PFSK-1 (cell line): ENCODE data around the gene DMWD.
A peak's percentile ranks its signal among the peaks of the same experiment; 100 is the strongest.

Experiments
- FOXP2 ChIP-seq: optimal IDR thresholded peaks from 2 replicates; pipeline ENCODE3; 2011; ENCODE audit warnings: borderline replicate concordance, control low read depth, inconsistent platforms; ENCODE audit not compliant: insufficient read depth; ENCODE audit errors: extremely low read length, extremely low read depth
- POLR2AphosphoS5 ChIP-seq: IDR thresholded peaks from 2 replicates; pipeline ENCODE4 v1.6.1; 2012; ENCODE audit warnings: low read depth, mild to moderate bottlenecking, control low read depth, low read length, moderate library complexity
- REST ChIP-seq, 2 experiments: IDR thresholded peaks; 2 replicates each; pipeline versions ENCODE4 v1.6.1 to v1.8.0; 2011 to 2012; ENCODE audit warnings: low read depth in 2 of 2, low read length in 2 of 2, control low read depth in 1 of 2, inconsistent platforms in 1 of 2, mild to moderate bottlenecking in 1 of 2, moderate library complexity in 1 of 2; ENCODE audit not compliant: insufficient read depth in 1 of 2
- SIN3A ChIP-seq: IDR thresholded peaks from 2 replicates; pipeline ENCODE4 v1.6.1; 2012; ENCODE audit warnings: mild to moderate bottlenecking, low read length, moderate library complexity, borderline replicate concordance; ENCODE audit not compliant: insufficient read depth
- TAF1 ChIP-seq: IDR thresholded peaks from 2 replicates; pipeline ENCODE4 v1.6.1; 2012; ENCODE audit warnings: low read length, control low read depth, borderline replicate concordance; ENCODE audit not compliant: insufficient read depth

The DMWD gene

GRCh38 chr19:45817010-45817724, 24.5 kb upstream of the DMWD start:
- TF ChIP-seq REST (IDR thresholded peaks at IDR 0.05; ENCODE audit: insufficient read depth in 1 of 2, low read depth in 2 of 2, low read length in 2 of 2) (no peak), POLR2AphosphoS5 (peak; percentile 39; the same call in 1 of the 2 replicates), SIN3A (peak; percentile 36; the same call in 1 of the 2 replicates)

- TF ChIP-seq SIN3A (no peak), REST (IDR thresholded peaks at IDR 0.05; ENCODE audit: insufficient read depth in 1 of 2, low read depth in 2 of 2, low read length in 2 of 2) (no peak), TAF1 (no peak), POLR2AphosphoS5 (no peak), FOXP2 (no peak)
Observed at GRCh38 chr19:45816236-45817009, 23.8 kb upstream of the DMWD start.

- TF ChIP-seq TAF1 (no peak), REST (IDR thresholded peaks at IDR 0.05; ENCODE audit: insufficient read depth in 1 of 2, low read depth in 2 of 2, low read length in 2 of 2) (no peak), POLR2AphosphoS5 (no peak), SIN3A (no peak), FOXP2 (no peak)
Observed at GRCh38 chr19:45815481-45816216, 23.0 kb upstream of the DMWD start.

GRCh38 chr19:45814851-45815480, 22.3 kb upstream of the DMWD start, which contains the start of gene RSPH6A:
Gene RSPH6A, minus strand, starts transcription at chr19:45815308. Its CDS starts 132 bp downstream, at chr19:45815176.
- TF ChIP-seq POLR2AphosphoS5 (0 out of 2 replicates have a peak, but pooled peaks have one; percentile 12), REST (IDR thresholded peaks at IDR 0.05; ENCODE audit: insufficient read depth in 1 of 2, low read depth in 2 of 2, low read length in 2 of 2) (no peak), TAF1 (no peak)
